ENCODE data around the gene RNF149. TPM values are rescaled to one million over a fixed set of nuclear protein-coding genes. Genes with fewer than 3 reads are reported as not detected.

RNF149 gene
- total RNA-seq, 1 donor from 2014 or later: 35.0 TPM

- Histone ChIP-seq H3K4me2 (no peak overlapping the region), H3K9ac (no peak overlapping the region), H3K79me2 (ENCODE audit: low read depth) (no peaks in the 10 kb centered on the region), H3K36me3 (peaks cover 12% of the 10 kb centered on the region), H3K4me1 (no peaks in the 10 kb centered on the region), H3K9me3 (ENCODE audit: low read depth) (no peaks in the 10 kb centered on the region), H3K4me3 (no peak overlapping the region), H3K27me3 (no peaks in the 10 kb centered on the region), H3K27ac (no peak overlapping the region), H4K20me1 (ENCODE audit: low read depth) (no peaks in the 10 kb centered on the region), H3F3A (ENCODE audit: low read depth) (peaks cover 7% of the 10 kb centered on the region), H2AFZ (replicated peaks) (no peak overlapping the region)
- Mint-ChIP-seq H3K36me3 (peaks cover 17% of the 10 kb centered on the region), H3K9me3 (no peaks in the 10 kb centered on the region), H3K27me3 (ENCODE audit: insufficient read depth, low read depth) (no peaks in the 10 kb centered on the region), H3K4me1 (no peaks in the 10 kb centered on the region), H3K27ac (no peak overlapping the region), H3K4me3 (no peak overlapping the region)
- DNase-seq (ENCODE audit: low spot score): no peak
- no peak for TF ChIP-seq EZH2phosphoT487 (IDR thresholded peaks at IDR 0.05)
- no peak for TF ChIP-seq CTCF (IDR thresholded peaks at IDR 0.05)
- TF ChIP-seq EZH2 (IDR thresholded peaks at IDR 0.05): no peak
These were observed 37.7 kb downstream of the RNF149 start for GRCh38 chr2:101270700-101271259.

- TF ChIP-seq CTCF (IDR thresholded peaks at IDR 0.05): no peak
- no peak for TF ChIP-seq EZH2phosphoT487 (IDR thresholded peaks at IDR 0.05)
- no peak for TF ChIP-seq EZH2 (IDR thresholded peaks at IDR 0.05)
- H3K27ac ChIP-seq: no peak overlapping the region
- H3K36me3 ChIP-seq: peaks cover 8% of the 10 kb centered on the region
These were observed 40.5 kb downstream of the RNF149 start for GRCh38 chr2:101267671-101268656.

GRCh38 chr2:101265893-101266499 is 42.5 kb downstream of the RNF149 start:
- Histone ChIP-seq H4K20me1 (ENCODE audit: low read depth) (no peaks in the 10 kb centered on the region), H3F3A (ENCODE audit: low read depth) (peaks cover 7% of the 10 kb centered on the region), H3K4me1 (no peaks in the 10 kb centered on the region), H3K9me3 (ENCODE audit: low read depth) (no peaks in the 10 kb centered on the region), H3K4me2 (no peak overlapping the region), H3K9ac (no peak overlapping the region), H3K36me3 (peaks cover 8% of the 10 kb centered on the region), H3K27me3 (no peaks in the 10 kb centered on the region), H2AFZ (replicated peaks) (no peak overlapping the region), H3K4me3 (no peak overlapping the region), H3K27ac (no peak overlapping the region), H3K79me2 (ENCODE audit: low read depth) (no peaks in the 10 kb centered on the region)
- no peak for TF ChIP-seq EZH2phosphoT487 (IDR thresholded peaks at IDR 0.05)
- no peak for TF ChIP-seq CTCF (IDR thresholded peaks at IDR 0.05)
- TF ChIP-seq EZH2 (IDR thresholded peaks at IDR 0.05): no peak
- Mint-ChIP-seq H3K4me3 (no peak overlapping the region), H3K27me3 (ENCODE audit: insufficient read depth, low read depth) (no peaks in the 10 kb centered on the region), H3K9me3 (no peaks in the 10 kb centered on the region), H3K27ac (no peak overlapping the region), H3K36me3 (peaks cover 29% of the 10 kb centered on the region), H3K4me1 (no peaks in the 10 kb centered on the region)
- DNase-seq (ENCODE audit: low spot score): no peak

More at GRCh38 chr2:101267671-101268656, 40.5 kb downstream of the RNF149 start:
- Mint-ChIP-seq H3K27ac (no peak overlapping the region), H3K9me3 (no peaks in the 10 kb centered on the region), H3K36me3 (peaks cover 32% of the 10 kb centered on the region), H3K27me3 (ENCODE audit: insufficient read depth, low read depth) (no peaks in the 10 kb centered on the region), H3K4me3 (no peak overlapping the region), H3K4me1 (no peaks in the 10 kb centered on the region)
- H3K4me2 ChIP-seq: no peak overlapping the region
- H4K20me1 ChIP-seq (ENCODE audit: low read depth): no peaks in the 10 kb centered on the region
- no peak overlapping the region for H3K9ac ChIP-seq
- H3K27me3 ChIP-seq: no peaks in the 10 kb centered on the region
- H3K79me2 ChIP-seq (ENCODE audit: low read depth): no peaks in the 10 kb centered on the region
- no peaks in the 10 kb centered on the region for H3K9me3 ChIP-seq (ENCODE audit: low read depth)
- no peak overlapping the region for H3K4me3 ChIP-seq
- H3F3A ChIP-seq (ENCODE audit: low read depth): peaks cover 7% of the 10 kb centered on the region
- H2AFZ ChIP-seq (replicated peaks): no peak overlapping the region
- DNase-seq (ENCODE audit: low spot score): no peak
- H3K4me1 ChIP-seq: no peaks in the 10 kb centered on the region
